HG02870 (cell line): ENCODE measurements around the gene TRPM3.

Experiments used
- ATAC-seq: cut with Tn5 transposase; IDR thresholded peaks from one replicate; pipeline ENCODE4 v1.9.1; 2021; ENCODE audit warnings: mild to moderate bottlenecking, moderate library complexity; ENCODE audit not compliant: unreplicated experiment

The TRPM3 gene

GRCh38 chr9:70852711-70853240, 268.6 kb downstream of the TRPM3 start:
- no peak for ATAC-seq

- no peak for ATAC-seq
Measured at GRCh38 chr9:70840266-70840665, 281.2 kb downstream of the TRPM3 start.

GRCh38 chr9:70835323-70835722, 286.1 kb downstream of the TRPM3 start:
- no peak for ATAC-seq

- ATAC-seq = no peak
Measured at GRCh38 chr9:70832492-70832891, 288.9 kb downstream of the TRPM3 start.

GRCh38 chr9:70830618-70831017, 290.8 kb downstream of the TRPM3 start:
- no peak for ATAC-seq

- ATAC-seq = no peak
Measured at GRCh38 chr9:70829591-70830265, 291.7 kb downstream of the TRPM3 start.

- no peak for ATAC-seq
Measured at GRCh38 chr9:70826562-70826961, 294.9 kb downstream of the TRPM3 start.

- no peak for ATAC-seq
Measured at GRCh38 chr9:70823284-70823683, 298.1 kb downstream of the TRPM3 start.

- ATAC-seq = no peak
Measured at GRCh38 chr9:70817311-70817710, 304.1 kb downstream of the TRPM3 start.

- no peak for ATAC-seq
Measured at GRCh38 chr9:70816891-70817290, 304.5 kb downstream of the TRPM3 start.

- no peak for ATAC-seq
Measured at GRCh38 chr9:70816316-70816715, 305.1 kb downstream of the TRPM3 start.

- no peak for ATAC-seq
Measured at GRCh38 chr9:70814597-70814996, 306.8 kb downstream of the TRPM3 start.

- no peak for ATAC-seq
Measured at GRCh38 chr9:70813141-70813540, 308.3 kb downstream of the TRPM3 start.

- peak; percentile 57 for ATAC-seq
Measured at GRCh38 chr9:70811638-70812037, 309.8 kb downstream of the TRPM3 start.

- no peak for ATAC-seq
Measured at GRCh38 chr9:70806875-70807274, 314.5 kb downstream of the TRPM3 start.

GRCh38 chr9:70805949-70806348, 315.5 kb downstream of the TRPM3 start:
- no peak for ATAC-seq

- ATAC-seq = no peak
Measured at GRCh38 chr9:70802758-70803436, 318.5 kb downstream of the TRPM3 start.

GRCh38 chr9:70802206-70802605, 319.2 kb downstream of the TRPM3 start:
- no peak for ATAC-seq

GRCh38 chr9:70801181-70801829, 320.1 kb downstream of the TRPM3 start:
- no peak for ATAC-seq

- ATAC-seq = no peak
Measured at GRCh38 chr9:70798018-70798417, 323.4 kb downstream of the TRPM3 start.

GRCh38 chr9:70795841-70796240, 325.6 kb downstream of the TRPM3 start:
- no peak for ATAC-seq

GRCh38 chr9:70792796-70793195, 328.6 kb downstream of the TRPM3 start:
- ATAC-seq = no peak
